Fibroblast of upper back skin (primary cell): Measurements from ENCODE around the gene DGUOK.

Experiments
- DNase-seq: peaks from one replicate; pipeline ENCODE4 v3.0.0-alpha.2; 2013

DGUOK gene

DNA sequence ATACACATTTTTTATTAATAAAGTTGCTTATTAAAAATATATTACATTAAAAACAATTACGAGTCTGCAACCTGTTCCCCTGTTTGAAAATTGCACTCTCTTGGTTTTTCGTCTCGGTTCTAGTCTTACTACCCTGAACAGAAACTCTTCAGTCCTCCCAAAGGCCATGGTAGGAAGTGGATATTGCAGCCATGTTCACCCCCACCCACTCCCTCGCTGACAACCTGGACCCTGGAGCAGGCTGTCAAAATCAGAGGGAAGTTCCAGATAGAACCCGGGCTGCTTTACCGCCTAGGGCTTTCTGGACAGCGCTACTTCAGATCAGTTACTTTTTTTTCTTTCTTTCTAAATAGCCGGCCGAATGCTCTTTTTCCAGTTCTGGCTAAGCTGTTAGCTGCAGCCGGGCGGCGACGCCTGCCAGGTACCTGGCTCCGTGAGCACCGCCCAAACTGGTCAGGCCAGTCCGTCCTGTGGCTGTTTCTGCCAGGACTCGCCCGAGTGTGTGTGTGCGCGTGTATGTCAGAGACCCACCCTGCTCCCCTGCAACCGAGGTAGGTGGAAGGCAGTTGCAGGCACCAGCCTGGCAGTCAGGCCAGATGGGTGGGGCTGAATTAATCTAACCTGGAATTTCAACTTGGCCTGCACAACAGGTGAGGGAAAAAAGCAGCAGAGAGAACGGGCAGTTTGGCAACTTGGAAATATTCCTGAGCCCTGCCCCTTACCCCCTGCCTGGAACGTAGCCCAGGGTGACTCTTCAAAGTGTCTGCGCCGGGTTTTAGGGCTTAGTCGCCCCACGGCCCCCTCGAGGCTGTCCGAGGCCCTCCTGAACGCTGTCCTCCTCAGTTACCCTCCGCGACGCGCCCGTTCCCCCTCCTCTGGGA lies 56.9 kb downstream of the DGUOK start:
- DNase-seq: no peak

DNA sequence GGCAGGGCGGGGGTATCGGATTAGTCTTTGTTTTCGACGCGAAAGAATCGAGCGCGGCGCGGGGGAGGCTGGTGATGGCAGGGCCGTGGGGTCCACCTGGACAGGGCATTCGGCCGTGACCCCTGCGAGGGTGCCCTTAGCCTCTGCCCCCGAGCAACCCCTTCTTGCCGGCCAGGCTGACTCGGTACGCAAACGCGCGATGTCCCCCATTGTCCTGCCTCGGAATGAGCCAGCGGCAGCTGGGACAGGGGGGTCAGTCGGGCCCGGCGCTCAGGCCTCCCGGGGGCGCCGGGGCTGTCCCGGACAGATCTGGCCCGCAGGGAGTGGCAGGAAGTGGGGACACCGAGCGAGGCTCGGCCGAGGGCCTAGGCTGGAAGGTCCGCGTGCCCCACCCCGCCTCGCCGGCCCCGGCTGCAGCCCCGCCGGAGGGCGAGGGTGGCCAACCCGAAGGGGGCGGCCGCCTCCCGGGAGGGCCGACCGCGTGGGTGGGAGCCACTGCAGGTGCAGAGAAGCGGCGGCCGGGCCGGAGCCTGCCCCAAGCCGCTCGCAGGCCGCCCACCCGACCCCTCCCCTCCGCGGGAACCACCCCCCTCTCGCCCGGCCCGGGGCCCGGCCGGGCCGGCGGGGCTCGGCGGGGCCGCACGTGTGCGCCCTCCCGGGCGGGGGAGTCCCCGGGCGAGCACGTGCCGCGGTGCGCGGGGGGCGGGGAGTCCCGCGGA lies 57.7 kb downstream of the DGUOK start, which contains the start of gene TET3:
TET3 (plus strand) TSS at position 708 of the 719 bp plus-strand sequence. CDS start 1,494 bp downstream, outside the sequence.
- DNase-seq: no peak

- DNase-seq: no peak
Measured at GRCh38 chr2:73984922-73985307, 58.2 kb downstream of the DGUOK start.

GRCh38 chr2:73985308-73986084 lies 58.8 kb downstream of the DGUOK start:
- DNase-seq: no peak

- DNase-seq: no peak
Measured at GRCh38 chr2:73986085-73986681, 59.5 kb downstream of the DGUOK start.

- DNase-seq: no peak
Measured at GRCh38 chr2:73987109-73987947, 60.6 kb downstream of the DGUOK start.

DNA sequence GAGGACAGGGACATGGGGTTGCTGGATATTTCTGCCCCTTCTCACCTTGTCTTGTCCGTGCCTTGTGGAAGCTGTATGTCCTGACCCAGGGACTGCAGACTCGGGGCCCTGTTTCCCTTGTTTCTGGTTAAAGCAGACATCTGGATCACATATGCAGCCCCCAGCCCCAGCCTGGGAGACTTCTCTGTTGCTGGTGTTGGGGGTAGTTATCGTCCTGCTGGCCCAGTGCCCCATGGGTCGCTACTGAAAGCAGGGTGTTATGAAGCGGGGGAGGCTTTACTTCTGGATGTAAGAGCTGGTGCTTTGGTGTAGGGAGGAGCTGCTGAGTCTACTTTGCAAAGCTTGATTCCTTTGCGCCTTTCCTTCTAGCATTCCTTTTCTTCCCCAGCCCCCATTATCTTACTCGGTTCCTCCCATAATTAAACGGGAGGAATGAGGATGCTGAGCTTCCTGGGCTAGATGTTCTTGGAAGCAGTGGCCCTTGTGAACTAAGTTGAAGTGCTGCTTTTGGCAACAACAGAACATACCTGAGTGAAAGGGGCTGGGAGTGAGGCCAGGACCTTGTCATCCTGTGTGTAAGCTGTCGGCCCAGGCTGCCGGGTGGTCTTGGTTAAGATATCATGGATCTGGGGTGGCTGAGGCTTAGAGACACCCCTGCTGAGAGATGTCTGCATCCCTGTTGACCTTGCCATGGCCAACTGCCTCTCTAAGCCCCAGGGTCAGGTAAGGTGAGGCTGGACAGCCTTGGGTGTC lies 61.4 kb downstream of the DGUOK start:
- peak; percentile 33 for DNase-seq

DNA sequence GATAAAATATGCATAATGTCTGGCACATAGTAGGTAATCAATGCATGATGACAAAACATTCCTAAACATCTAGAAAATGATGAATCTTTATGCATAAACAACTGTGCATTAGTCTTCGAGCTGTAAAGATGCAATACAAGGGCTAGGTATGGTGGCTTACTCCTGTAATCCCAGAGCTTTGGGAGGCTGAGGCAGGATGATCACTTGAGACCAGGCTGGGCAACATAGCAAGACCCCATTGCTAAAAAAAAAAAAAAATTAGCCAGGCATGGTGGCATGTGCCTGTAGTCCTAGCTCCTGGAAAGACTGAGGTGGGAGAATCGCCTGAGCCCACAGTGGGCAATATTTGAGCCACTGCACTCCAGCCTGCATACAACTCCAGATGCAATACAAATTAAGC lies 63.3 kb downstream of the DGUOK start:
- DNase-seq: no peak

DNA sequence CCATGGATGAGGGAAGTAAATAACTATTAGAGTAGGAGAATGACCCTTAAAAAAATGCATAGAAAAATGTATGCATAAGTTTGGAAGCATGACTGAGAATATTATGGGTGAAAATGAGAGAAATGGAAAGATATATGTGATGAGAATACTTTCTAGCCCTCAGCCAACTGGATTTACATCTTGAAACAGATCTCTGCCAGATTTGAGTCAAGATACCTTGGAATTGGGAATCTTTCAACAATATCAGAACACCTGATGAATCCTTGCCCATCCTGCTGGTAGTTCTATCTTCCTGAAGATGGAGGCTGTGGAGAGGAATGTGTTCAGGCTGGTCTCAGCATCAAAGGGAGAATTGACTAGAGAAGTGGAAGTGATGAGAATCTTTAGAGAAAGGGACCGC lies 63.9 kb downstream of the DGUOK start:
- DNase-seq: no peak

- no peak for DNase-seq
Measured at GRCh38 chr2:73992036-73992435, 65.4 kb downstream of the DGUOK start.

DNA sequence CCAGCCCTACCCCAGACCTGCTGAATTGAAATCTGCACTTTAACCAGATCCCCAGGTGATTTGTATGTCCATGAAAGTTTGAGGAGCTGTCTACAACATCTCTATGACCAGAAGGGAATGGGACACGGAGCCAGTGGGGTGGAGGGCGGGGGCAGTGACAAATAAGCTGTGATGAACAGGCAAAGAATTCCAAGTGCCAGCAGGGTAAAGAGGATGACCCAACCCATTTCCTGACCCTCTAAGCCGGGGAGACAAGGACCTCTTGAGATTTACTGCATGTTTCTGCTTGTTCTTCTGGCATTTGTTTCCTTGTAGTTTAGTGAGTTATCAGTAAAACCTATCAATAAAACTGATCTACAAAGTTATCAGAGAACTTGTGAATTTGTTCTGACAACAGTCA lies 66.7 kb downstream of the DGUOK start:
- no peak for DNase-seq

DNA sequence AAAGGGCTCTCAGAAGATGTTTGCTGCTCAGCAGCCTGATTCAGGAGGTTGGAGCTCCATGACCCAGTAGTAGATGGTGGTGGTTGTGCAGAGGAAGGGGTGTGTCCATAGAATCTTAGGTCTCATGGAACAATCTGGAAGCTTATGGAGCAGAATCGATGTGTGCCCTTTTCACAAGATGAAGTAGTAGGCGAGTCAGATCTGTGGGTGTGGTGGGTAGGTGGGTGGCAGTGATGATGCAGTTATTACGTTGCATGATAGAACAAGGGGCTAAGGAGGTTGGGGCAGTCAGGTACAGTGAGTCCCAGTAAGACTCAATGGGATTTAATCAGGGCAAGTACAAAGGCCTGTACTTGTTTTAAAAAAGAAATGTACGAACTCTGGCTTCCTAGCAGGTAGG lies 67.1 kb downstream of the DGUOK start:
- DNase-seq: no peak

DNA sequence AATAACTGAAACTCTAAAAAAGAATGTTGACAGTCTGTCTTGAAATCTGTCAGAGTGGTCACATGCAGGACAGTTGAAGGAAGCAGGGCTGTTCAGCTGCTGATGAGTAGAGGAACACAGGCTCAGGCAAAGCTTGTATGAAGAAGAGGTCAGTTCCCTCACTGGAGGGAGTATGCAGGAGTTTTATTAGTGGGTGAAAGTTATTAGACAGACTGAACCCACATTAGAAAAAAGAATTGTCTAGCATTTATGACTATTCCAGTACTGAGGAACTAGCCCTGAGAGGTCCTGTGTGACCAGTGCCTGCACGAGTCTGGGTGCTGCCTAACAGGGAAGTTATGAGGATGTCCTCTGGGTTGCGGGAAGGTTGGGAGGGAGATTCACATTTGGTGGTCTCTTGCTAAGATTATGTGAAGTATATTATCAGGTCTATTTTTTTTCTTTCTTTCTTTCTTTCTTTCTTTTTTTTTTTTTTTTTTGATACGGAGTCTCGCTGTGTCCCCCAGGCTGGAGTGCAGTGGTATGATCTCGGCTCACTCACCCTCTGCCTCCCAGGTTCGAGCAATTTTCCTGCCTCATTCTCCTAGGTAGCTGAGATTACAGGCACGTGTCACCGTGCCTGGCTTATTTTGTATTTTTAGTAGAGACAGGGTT lies 67.6 kb downstream of the DGUOK start:
- no peak for DNase-seq

DNA sequence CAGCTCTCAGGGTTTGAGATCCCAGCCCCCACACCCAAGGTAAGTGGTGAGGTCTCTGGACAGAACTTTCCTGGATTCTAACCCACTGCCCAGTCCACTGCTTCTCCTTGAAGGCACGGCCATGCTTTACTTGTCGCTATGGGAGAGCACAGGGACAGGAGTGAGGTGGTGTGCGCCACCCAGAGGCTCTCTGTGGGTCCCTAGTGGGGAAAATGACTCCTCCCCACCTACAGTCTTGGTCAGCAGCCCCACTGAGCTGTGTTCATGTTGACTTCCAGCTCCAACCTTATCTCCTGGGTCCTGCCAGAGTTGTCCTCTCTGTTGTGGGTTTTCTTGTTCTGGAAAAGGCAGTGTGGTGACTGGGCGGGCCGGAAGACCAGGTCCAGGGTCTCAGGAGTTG lies 69.1 kb downstream of the DGUOK start:
- no peak for DNase-seq

DNA sequence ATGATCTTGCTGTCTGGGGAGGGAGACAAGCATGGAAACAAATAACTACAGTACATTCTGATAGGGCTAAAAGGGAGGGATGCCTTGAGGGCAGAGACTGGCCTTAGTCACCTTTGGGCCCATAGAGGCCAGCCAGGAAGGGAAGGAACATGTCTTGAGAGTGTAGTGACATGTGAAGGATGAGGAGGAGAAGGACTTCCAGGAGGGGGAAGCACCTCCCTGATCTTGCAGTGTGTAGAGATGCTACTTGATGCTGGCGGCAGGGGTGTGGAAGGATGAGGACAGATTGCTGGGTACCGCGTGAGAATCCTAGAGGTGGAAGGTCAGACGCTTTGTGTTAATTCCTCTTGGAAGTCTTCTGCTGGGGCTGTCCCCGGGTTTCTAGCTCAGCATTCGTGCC lies 71.1 kb downstream of the DGUOK start:
- DNase-seq: no peak

DNA sequence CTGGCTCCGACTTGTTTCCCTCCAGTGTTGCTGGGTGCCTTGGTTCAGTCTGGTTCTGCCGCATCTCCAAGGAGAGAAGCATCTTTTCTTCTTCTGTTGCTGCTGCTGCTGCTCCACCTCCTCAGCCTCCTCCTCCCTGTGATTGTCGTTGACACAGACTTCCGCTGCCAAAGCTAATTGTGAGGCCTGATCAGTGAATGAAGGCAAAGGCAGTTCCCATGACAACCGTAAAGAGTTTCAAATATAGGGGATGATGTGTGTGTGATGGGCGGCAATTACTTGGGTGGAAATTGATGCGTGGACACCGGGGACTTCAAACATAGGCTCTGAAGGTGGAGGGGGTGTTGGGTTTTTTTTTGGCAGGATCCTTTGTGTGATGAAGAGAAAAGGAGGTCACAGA lies 71.8 kb downstream of the DGUOK start:
- DNase-seq: no peak

- DNase-seq: no peak
Measured at GRCh38 chr2:73998933-73999332, 72.3 kb downstream of the DGUOK start.

GRCh38 chr2:73999881-74000597 lies 73.4 kb downstream of the DGUOK start:
- no peak for DNase-seq

DNA sequence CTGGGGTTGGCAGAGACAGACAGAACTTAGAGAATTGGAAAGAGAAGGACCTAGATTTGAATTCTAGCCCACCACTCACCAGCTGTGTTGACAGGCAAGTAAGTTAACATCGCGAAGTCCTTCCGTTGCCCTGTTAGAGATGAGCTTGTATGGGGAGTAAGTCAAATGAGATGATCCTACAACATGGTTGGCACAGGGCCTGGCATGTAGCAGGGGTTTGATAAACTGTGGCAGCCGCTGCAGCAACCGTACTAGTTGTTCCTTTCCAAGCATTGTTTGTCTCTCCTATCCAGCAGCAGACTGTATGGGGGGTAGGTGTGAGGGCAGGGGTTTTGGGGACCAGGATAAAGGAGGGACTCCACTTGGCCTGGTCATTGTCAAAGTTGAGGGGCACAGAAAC lies 74.0 kb downstream of the DGUOK start:
- no peak for DNase-seq

DNA sequence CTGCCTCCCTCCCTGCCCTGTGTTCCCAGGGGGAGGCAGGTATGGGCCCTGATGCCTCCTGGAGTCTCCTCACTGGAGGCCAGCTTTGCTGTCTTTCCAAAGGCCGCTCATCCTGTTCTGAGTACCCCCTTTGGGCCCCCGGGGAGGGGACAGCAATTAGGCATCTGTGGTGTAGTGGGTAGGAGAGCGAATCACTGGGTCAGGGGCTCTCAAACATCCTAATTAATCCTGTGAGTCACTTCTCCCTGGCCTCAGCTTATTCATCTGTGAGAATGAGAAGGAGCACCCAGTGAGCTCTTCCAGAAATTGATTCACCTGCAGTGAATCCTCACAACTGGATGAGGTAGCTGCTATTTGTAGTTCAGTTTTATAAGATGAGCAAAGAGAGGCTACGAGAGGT lies 74.4 kb downstream of the DGUOK start:
- no peak for DNase-seq
